GM12865 (cell line): Measurements from ENCODE around the gene ZNF747.

Experiments used
- DNase-seq: peaks from one replicate; pipeline ENCODE4 v3.0.0; 2010; ENCODE audit warnings: low read depth
- H3K4me3 ChIP-seq: 2 replicates; pipeline ENCODE4 v1.5.1; 2011; ENCODE audit warnings: mild to moderate bottlenecking, low read depth, low read length, control low read depth
- CTCF ChIP-seq: IDR thresholded peaks from 2 replicates; pipeline ENCODE4 v1.5.1; 2011; ENCODE audit warnings: low read length, control low read depth, low read depth, inconsistent platforms; ENCODE audit not compliant: insufficient read depth; ENCODE audit errors: missing control alignments

Gene ZNF747

DNA sequence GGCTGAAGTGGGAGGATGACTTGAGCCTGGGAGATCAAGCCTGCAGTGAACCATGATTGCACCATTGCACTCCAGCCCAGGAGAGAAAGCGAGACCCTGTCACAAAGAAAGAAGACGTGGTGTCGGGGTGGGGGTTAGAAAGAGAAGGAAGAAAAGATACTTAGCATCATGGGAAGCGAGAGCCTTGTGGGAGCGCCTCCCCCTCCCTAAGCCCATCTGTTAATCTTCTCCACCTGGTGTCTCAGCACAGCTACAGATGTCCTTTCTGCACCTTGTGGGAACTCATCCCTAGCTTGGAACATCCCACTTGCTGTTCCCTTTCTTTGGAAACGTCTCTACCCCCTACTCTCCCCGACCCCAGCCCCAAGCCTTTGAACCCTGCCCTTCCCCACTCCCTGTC, 30.9 kb upstream of the ZNF747 start:
- no peak for TF ChIP-seq CTCF
- H3K4me3 ChIP-seq = no peak overlapping the region
- DNase-seq = no peak

- H3K4me3 ChIP-seq = no peak overlapping the region
- TF ChIP-seq CTCF = no peak
- DNase-seq = no peak
Measured at GRCh38 chr16:30562021-30562420, 27.4 kb upstream of the ZNF747 start.

DNA sequence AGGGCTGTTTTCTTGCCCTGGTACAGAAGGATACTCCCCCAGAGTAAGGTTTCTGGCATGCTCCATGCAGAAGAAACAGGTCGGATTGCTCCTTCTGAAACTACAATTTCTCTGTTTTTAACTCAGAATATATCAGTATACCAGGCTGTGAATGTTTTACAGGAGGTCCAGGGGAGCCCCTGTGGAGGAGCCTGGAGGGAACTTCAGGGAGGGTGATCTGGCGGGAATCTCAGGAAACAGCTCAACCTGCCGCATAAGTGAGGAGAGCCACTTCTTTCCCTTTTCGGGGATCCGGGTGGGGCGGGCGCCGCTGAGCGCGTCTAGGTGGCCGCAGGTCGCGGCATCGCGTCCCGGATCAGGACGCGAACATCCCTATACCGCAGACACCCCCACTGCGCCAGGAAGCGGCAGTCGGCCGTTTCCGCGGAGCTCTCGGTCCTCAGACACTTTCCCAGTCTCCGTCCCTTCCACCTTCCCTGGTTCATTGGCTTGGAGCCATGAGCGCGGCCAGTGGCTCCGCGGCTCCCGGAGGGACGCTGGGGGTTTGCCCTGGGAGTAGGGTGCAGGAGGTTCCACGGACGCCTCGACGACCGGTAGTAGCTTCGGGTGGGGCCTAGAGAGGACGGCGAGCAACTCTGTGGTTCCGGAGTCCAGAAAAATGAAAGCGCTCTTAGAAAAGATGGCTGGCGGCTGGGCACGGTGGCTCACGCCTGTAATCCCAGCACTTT, 26.6 kb upstream of the ZNF747 start:
- no peak overlapping the region for H3K4me3 ChIP-seq
- no peak for TF ChIP-seq CTCF
- DNase-seq = no peak

- no peak overlapping the region for H3K4me3 ChIP-seq
- no peak for DNase-seq
- no peak for TF ChIP-seq CTCF
Measured at GRCh38 chr16:30559690-30560089, 25.0 kb upstream of the ZNF747 start.

DNA sequence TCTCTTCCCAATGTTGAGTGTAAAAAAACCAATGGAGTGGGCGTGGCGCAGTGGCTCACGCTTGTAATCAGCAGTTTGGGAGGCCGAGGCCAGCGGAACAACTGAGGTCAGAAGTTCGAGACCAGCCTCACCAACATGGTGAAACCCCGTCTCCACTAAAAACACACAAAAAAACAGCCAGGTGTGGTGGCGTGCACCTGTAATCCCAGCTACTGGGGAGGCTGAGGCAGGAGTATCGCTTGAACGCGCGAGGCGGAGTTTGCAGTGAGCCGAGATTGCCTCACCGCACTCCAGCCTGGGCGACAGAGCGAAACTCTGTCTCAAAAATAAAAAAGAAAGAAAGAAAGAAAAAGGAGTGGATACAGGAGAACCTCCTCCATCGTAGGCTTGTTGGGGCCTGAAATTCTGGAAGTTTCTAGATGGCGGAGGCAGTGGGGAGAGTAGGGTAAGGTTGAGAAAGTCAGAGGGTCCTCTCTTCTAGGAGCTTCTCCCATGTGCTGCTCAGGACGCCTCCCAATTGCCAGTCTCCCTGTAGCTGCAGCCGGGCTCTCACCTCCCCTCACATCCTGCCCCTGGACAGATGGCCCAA, 24.2 kb upstream of the ZNF747 start:
- TF ChIP-seq CTCF = no peak
- H3K4me3 ChIP-seq = peak overlapping the region; percentile 83
- no peak for DNase-seq

DNA sequence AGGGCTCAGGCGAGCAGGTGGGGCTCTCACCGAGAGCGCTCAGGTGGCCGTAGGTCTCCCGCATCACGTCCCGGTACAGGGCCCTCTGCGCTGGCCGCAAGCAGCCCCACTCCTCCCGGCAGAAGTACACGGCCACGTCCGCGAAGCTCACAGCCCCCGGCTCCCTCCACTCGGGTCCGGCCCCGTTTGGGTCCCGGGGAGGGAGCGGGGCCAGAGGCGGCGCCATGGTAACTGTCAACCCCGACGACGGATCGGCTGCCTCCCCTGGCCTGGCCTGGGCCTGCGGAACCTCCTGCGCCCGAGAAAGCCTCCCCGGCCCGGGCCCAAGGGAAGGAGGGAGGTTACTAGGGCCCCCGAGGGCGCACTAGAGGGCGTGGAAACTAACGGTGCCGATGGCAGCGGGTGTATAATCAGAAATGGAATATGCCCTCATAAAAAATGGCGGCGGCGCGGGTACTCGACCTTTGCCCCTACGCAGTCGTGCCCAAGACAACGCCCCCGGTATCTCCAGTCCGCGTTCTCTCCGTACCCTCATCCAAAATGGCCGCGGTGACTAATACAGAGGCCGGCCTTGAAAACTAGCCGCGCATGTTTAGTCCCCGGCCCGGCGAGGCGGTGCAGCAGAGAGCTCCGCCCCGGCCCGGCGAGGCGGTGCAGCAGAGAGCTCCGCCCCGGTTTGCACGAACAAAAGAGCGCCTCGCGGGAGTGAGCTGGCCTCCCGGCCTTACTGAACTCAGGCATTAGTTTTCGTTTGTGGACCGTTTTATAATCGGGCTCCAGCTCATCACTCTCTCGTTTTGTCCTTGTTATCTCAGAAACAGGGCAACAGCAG, 23.5 kb upstream of the ZNF747 start, which contains the start of gene ZNF764:
Gene ZNF764 (minus strand): TSS at position 418 of the 832 bp plus-strand sequence. CDS start 192 bp downstream, at position 226.
- DNase-seq = peak; percentile 98
- H3K4me3 ChIP-seq = peak within 1 kb of the TSS; percentile 83
- TF ChIP-seq CTCF = no peak
